22Rv1 (cell line): Measurements from ENCODE around the gene MAPT.

Experiments
- H3K27ac ChIP-seq: fragments of 450-650 bp; 2 replicates; pipeline ENCODE4 v1.5.1; 2017
- CTCF ChIP-seq: fragments of 450-650 bp; IDR thresholded peaks from 2 replicates; pipeline ENCODE4 v1.5.1; 2017; ENCODE audit warnings: mild to moderate bottlenecking
- ZFX ChIP-seq: fragments of 450-650 bp; IDR thresholded peaks from 2 replicates; pipeline ENCODE4 v1.6.1; 2017; ENCODE audit warnings: antibody characterized with exemption, borderline replicate concordance

The MAPT gene

DNA sequence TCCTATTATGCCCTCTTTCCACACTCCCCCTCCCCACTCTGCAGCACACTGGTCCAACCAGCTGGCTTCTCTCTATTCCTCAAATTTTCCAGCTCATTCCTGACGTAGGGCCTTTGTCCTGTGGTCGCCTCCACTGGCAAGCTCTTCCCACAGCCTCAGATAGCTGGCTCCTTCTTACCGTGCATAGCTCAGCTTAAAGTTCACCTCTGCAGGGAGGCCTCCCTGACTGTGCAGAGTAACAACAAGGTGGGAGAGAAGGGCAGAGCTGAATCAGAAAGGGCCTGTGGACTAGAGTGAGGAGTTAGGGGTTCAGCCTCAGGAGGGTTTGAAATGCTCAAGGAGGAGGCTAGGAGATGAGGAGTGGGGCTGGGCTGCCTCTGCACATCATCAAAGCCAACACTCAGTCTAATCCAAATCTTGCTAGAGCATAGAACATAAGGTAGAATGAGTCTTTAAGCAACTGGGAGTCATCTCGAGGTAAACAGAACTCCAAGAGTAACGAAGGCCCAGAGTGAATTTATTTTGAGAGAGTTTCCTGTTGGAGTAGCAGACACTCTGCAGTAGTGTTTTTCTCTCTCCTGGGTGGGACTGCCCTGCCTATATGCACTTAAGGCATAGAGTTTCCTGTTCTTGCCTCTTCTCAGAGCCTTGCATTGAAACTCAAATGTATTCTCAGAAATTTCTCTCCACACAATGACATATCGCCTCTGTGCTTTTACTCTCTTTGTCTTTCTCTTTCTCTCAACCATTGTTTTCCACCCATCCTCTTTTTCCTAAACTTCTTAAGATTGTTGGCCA lies 30.3 kb upstream of the MAPT start:
- TF ChIP-seq ZFX (no peak), CTCF (no peak)
- H3K27ac ChIP-seq: no peak overlapping the region

- no peak for TF ChIP-seq ZFX
- no peak for TF ChIP-seq CTCF
- no peak overlapping the region for H3K27ac ChIP-seq
Measured at GRCh38 chr17:45867171-45867570, 27.2 kb upstream of the MAPT start.

GRCh38 chr17:45867702-45868101 lies 26.7 kb upstream of the MAPT start:
- H3K27ac ChIP-seq: no peak overlapping the region
- TF ChIP-seq ZFX (no peak), CTCF (no peak)

GRCh38 chr17:45868276-45868675 lies 26.1 kb upstream of the MAPT start:
- no peak overlapping the region for H3K27ac ChIP-seq
- no peak for TF ChIP-seq CTCF
- TF ChIP-seq ZFX: no peak

DNA sequence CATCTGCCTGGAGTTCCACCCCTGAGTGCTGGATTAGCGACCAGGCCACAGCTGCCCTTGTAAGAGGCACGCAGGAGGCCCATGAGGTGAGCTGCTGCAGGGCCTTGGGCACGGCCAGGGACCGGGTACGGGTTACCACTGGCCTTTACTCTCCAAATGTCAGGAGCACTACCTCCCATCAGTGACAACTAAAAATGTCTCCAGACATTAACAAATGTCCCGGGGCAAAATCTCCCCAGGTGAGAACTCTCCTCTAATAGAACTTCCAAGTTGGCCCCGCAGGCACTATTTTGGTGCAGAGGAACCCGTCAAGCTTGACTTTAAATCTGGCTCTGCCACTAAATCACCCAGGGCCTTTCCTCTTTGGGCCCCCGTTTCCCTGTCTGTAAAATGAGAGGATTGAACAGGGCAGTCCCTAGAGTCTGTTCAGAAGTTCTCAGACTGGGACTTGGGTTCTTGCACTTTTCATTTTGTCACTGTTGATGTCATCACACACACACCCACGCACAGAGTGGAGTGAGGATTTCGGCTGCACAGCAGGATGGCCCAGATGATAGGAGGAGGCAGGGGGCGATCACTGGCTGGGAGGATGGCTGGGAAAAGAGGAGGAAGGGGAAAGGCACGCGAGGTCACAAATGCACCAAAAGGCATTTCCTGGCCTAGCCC lies 24.5 kb upstream of the MAPT start:
- TF ChIP-seq CTCF: no peak
- no peak for TF ChIP-seq ZFX

DNA sequence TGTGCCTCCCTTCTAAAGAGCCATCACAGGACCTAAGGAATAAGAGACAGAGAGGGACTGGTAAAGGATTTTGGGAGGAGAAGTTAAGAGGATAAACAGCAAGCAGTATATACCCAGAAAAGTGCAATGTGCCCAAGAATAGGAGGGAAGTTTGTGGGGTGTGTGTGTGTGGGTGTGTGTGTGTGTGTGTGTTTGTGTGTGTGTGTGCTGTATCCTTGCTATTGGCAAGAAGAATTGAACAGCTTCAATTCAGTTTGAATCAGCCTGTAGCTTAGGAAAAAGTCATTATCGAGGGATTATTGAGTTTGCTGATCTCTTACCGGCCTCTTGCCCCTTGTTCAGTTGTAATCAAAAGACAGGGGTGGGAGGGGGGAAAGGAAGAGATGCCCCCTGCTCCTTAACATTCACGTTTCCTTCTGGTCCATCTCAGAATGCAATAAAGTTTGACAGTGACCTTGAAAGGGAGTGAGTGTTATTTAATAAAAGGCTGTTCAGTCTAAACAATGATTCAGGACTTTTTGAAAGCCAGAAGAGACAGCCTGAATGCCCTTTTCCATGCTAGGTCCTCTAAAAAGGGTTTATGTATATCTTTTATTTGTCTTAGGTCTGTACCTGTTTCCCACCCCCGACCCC lies 23.9 kb upstream of the MAPT start:
- H3K27ac ChIP-seq: no peak overlapping the region
- no peak for TF ChIP-seq ZFX
- no peak for TF ChIP-seq CTCF

More for the DNA sequence above, 24.5 kb upstream of the MAPT start:
- no peak overlapping the region for H3K27ac ChIP-seq

DNA sequence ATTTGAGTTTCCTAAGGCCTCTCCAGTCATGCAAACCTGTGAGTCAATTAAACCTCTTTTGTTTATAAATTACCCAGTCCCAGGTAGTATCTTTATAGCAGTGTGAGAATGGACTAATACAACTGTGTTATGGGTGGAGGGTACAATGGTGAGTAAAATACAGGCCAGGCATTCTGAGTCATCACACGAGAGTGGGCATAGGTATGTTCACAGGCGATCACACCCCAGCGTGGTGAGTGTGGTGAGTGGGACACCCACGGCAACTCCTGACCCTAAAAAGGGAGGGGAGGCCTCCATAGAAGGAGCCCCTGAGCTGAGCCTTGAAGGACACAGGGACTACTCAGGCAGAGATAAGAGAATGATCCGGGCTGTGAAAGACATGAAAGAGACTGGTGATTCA lies 22.6 kb upstream of the MAPT start:
- TF ChIP-seq CTCF (no peak), ZFX (no peak)

More for the DNA sequence above, 22.6 kb upstream of the MAPT start:
- no peak overlapping the region for H3K27ac ChIP-seq
